HepG2 (cell line): ENCODE measurements around the gene TLR9. TPM values are rescaled to one million over a fixed set of nuclear protein-coding genes. Genes with fewer than 3 reads are reported as not detected.

Experiments used
- CHCHD3 ChIP-seq: sonication (generic); formaldehyde crosslinking; IDR thresholded peaks from 2 replicates; pipeline ENCODE4 v1.8.0; 2022; ENCODE audit warnings: mild to moderate bottlenecking, missing genetic modification reagents, moderate library complexity
- EEA1 ChIP-seq: sonication (generic); formaldehyde crosslinking; IDR thresholded peaks from 2 replicates; pipeline ENCODE4 v1.5.1; 2020; ENCODE audit warnings: mild to moderate bottlenecking, missing genetic modification reagents, borderline replicate concordance
- EHMT2 ChIP-seq: fragments of 200-600 bp; sonication (generic); IDR thresholded peaks from 2 replicates; pipeline ENCODE4 v1.7.0; 2017; ENCODE audit warnings: antibody characterized with exemption, low read depth, low read length, borderline replicate concordance
- FIP1L1 ChIP-seq: fragments of 200-400 bp; formaldehyde crosslinking; IDR thresholded peaks from 2 replicates; pipeline ENCODE4 v1.6.1; 2018; ENCODE audit warnings: low read depth, mild to moderate bottlenecking, low read length, moderate library complexity, borderline replicate concordance; ENCODE audit not compliant: insufficient read depth
- FOSL1 ChIP-seq: sonication (generic); formaldehyde crosslinking; IDR thresholded peaks from 2 replicates; pipeline ENCODE4 v1.9.0; 2021; ENCODE audit warnings: missing genetic modification reagents, borderline replicate concordance
- FOXC1 ChIP-seq: sonication (generic); formaldehyde crosslinking; IDR thresholded peaks from 2 replicates; pipeline ENCODE4 v1.8.0; 2022; ENCODE audit warnings: mild to moderate bottlenecking, missing genetic modification reagents, borderline replicate concordance
- FOXP1 ChIP-seq, 2 experiments: fragments of 450-650 bp in 1 of 2; IDR thresholded peaks; 2 replicates each; pipeline ENCODE4 v1.6.1; 2017 to 2018; ENCODE audit warnings: antibody characterized with exemption in 1 of 2
- GATA4 ChIP-seq: sonication (generic); IDR thresholded peaks from 2 replicates; pipeline ENCODE4 v1.6.1; 2016; ENCODE audit warnings: antibody characterized with exemption, low read depth, borderline replicate concordance
- JUND ChIP-seq: sonication (generic); formaldehyde crosslinking; IDR thresholded peaks from 2 replicates; pipeline ENCODE4 v1.8.0; 2022; ENCODE audit warnings: mild to moderate bottlenecking, missing genetic modification reagents
- KDM3A ChIP-seq: IDR thresholded peaks from 2 replicates; pipeline ENCODE4 v1.6.1; 2018; ENCODE audit warnings: low read depth, missing compliant biosample characterization
- MTA1 ChIP-seq: sonication (generic); formaldehyde crosslinking; IDR thresholded peaks from 2 replicates; pipeline ENCODE4 v1.4.0; 2020; ENCODE audit warnings: missing genetic modification reagents, mild to moderate bottlenecking, borderline replicate concordance
- PHB2 ChIP-seq: fragments of 450-650 bp; IDR thresholded peaks from 2 replicates; pipeline ENCODE4 v1.6.1; 2018; ENCODE audit not compliant: partially characterized antibody
- RNF2 ChIP-seq: fragments of 450-650 bp; conservative IDR thresholded peaks from 2 replicates; pipeline ENCODE4 v1.6.1; 2016; ENCODE audit warnings: low read depth
- SALL1 ChIP-seq: sonication (generic); formaldehyde crosslinking; IDR thresholded peaks from 2 replicates; pipeline ENCODE4 v1.8.0; 2022; ENCODE audit warnings: mild to moderate bottlenecking, missing genetic modification reagents
- ZNF224 ChIP-seq: sonication (generic); formaldehyde crosslinking; IDR thresholded peaks from 2 replicates; pipeline ENCODE4 v1.5.0; 2020; ENCODE audit warnings: mild to moderate bottlenecking, missing genetic modification reagents
- ZNF432 ChIP-seq: sonication (generic); formaldehyde crosslinking; IDR thresholded peaks from 2 replicates; pipeline ENCODE4 v1.5.0; 2020; ENCODE audit warnings: missing genetic modification reagents, mild to moderate bottlenecking, borderline replicate concordance
- ZNF496 ChIP-seq: sonication (generic); formaldehyde crosslinking; IDR thresholded peaks from 2 replicates; pipeline ENCODE4 v1.8.1; 2023; ENCODE audit warnings: mild to moderate bottlenecking, moderate library complexity, missing genetic modification reagents; ENCODE audit not compliant: insufficient replicate concordance
- ZNF557 ChIP-seq: sonication (generic); formaldehyde crosslinking; IDR thresholded peaks from 2 replicates; pipeline ENCODE4 v1.4.0; 2020; ENCODE audit warnings: missing genetic modification reagents
- ZNF629 ChIP-seq: sonication (generic); formaldehyde crosslinking; conservative IDR thresholded peaks from 2 replicates; pipeline ENCODE4 v1.5.0; 2020; ENCODE audit warnings: missing genetic modification reagents
- ZNF777 ChIP-seq: sonication (generic); formaldehyde crosslinking; IDR thresholded peaks from 2 replicates; pipeline ENCODE4 v1.4.0; 2020; ENCODE audit warnings: missing genetic modification reagents
- ZSCAN29 ChIP-seq: sonication (generic); formaldehyde crosslinking; conservative IDR thresholded peaks from 2 replicates; pipeline ENCODE4 v1.4.0; 2020; ENCODE audit warnings: mild to moderate bottlenecking, missing genetic modification reagents
- ZSCAN9 ChIP-seq: IDR thresholded peaks from 2 replicates; pipeline ENCODE4 v1.6.1; 2016; ENCODE audit warnings: borderline replicate concordance
- polyA plus RNA-seq, 8 experiments: library from polyadenylated mRNA; depleted of rRNA in 3 of 8; stranded (reverse) in 7 of 8; unstranded in 1 of 8; fragments of >200 nt; fragmentation: Illumina TruSeq in 4 of 8; extraction: Trizol in 4 of 8; gene quantifications; 2 replicates each; pipeline versions ENCODE4 v1.2.1 to v1.2.3, GENCODE V29; 2011 to 2016; ENCODE audit warnings: low read depth in 4 of 8, missing spikeins in 1 of 8, mixed read lengths in 1 of 8; ENCODE audit not compliant: insufficient read depth in 1 of 8
- total RNA-seq, 5 experiments: library from RNA; depleted of rRNA; stranded (reverse); fragments of >200 nt; fragmentation: Illumina TruSeq; extraction: Trizol; gene quantifications; 2 replicates each; pipeline ENCODE4 v1.2.3, GENCODE V29; 2016; ENCODE audit warnings: low read depth in 1 of 5
- TF ChIP-seq, protein P1 (sequence below): sonication (generic); formaldehyde crosslinking; conservative IDR thresholded peaks from 2 replicates; pipeline ENCODE4 v1.4.0; 2020; ENCODE audit warnings: mild to moderate bottlenecking, missing genetic modification reagents, moderate library complexity
- TF ChIP-seq, protein P2 (sequence below): sonication (generic); formaldehyde crosslinking; IDR thresholded peaks from 2 replicates; pipeline ENCODE4 v1.8.1; 2023; ENCODE audit warnings: missing genetic modification reagents, mild to moderate bottlenecking, borderline replicate concordance
- TF ChIP-seq, protein P3 (sequence below): sonication (generic); formaldehyde crosslinking; IDR thresholded peaks from 2 replicates; pipeline ENCODE4 v1.4.0; 2020; ENCODE audit warnings: missing genetic modification reagents, borderline replicate concordance
- TF ChIP-seq, protein P4 (sequence below): IDR thresholded peaks from 2 replicates; pipeline ENCODE4 v1.6.1; 2016

Gene TLR9
- total and polyA plus RNA-seq, 2 of the 13 experiments (the other 11 are each of a cell fraction or from before 2014, with no cell fraction given), result not detected

DNA sequence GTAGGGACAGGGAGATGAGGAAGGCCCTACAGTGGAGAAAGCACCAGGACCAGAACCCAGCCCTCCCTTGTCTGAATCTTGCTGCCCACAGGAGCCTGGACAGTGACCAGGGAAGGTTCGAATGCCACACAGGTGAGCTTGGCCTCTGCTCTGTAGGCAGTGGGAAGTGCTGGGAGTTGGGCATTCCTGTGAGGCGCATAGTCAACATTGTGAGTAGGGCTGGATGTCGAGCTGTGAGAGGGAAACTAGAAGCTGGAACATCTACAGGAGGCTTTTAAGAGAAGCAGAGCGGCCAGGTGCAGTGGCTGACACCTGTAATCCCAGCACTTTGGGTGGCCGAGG lies 47.8 kb downstream of the TLR9 start (continued):
- TF ChIP-seq GATA4 (no peak), ZNF777 (0 out of 2 replicates have a peak, but pooled peaks have one; percentile 13), FOXP1 (IDR thresholded peaks at IDR 0.05) (no peak), FOXP1 (CRISPR knock-in tag; IDR thresholded peaks at IDR 0.05) (no peak), ZSCAN29 (CRISPR knock-in tag) (no peak), ZNF432 (CRISPR knock-in tag) (no peak), CHCHD3 (CRISPR knock-in tag) (no peak), PHB2 (no peak), EEA1 (no peak), SALL1 (CRISPR knock-in tag) (no peak), ZNF629 (CRISPR knock-in tag) (0 out of 2 replicates have a peak, but pooled peaks have one; percentile 5), MTA1 (CRISPR knock-in tag) (peak; percentile 66; the same call in 1 of the 2 replicates), RNF2 (no peak), KDM3A (no peak), JUND (CRISPR knock-in tag) (no peak), FOSL1 (CRISPR knock-in tag) (no peak), EHMT2 (no peak), ZNF224 (CRISPR knock-in tag) (no peak), ZSCAN9 (CRISPR knock-in tag) (0 out of 2 replicates have a peak, but pooled peaks have one; percentile 2), ZNF496 (CRISPR knock-in tag) (no peak), ZNF557 (CRISPR knock-in tag) (peak; percentile 16; the same call in 1 of the 2 replicates), FOXC1 (no peak), FIP1L1 (no peak)
- TF ChIP-seq, protein P1, sequence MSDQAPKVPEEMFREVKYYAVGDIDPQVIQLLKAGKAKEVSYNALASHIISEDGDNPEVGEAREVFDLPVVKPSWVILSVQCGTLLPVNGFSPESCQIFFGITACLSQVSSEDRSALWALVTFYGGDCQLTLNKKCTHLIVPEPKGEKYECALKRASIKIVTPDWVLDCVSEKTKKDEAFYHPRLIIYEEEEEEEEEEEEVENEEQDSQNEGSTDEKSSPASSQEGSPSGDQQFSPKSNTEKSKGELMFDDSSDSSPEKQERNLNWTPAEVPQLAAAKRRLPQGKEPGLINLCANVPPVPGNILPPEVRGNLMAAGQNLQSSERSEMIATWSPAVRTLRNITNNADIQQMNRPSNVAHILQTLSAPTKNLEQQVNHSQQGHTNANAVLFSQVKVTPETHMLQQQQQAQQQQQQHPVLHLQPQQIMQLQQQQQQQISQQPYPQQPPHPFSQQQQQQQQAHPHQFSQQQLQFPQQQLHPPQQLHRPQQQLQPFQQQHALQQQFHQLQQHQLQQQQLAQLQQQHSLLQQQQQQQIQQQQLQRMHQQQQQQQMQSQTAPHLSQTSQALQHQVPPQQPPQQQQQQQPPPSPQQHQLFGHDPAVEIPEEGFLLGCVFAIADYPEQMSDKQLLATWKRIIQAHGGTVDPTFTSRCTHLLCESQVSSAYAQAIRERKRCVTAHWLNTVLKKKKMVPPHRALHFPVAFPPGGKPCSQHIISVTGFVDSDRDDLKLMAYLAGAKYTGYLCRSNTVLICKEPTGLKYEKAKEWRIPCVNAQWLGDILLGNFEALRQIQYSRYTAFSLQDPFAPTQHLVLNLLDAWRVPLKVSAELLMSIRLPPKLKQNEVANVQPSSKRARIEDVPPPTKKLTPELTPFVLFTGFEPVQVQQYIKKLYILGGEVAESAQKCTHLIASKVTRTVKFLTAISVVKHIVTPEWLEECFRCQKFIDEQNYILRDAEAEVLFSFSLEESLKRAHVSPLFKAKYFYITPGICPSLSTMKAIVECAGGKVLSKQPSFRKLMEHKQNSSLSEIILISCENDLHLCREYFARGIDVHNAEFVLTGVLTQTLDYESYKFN, result peak; percentile 11
- TF ChIP-seq, protein P2, sequence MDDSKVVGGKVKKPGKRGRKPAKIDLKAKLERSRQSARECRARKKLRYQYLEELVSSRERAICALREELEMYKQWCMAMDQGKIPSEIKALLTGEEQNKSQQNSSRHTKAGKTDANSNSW (CRISPR knock-in tag), result no peak
- TF ChIP-seq, protein P3, sequence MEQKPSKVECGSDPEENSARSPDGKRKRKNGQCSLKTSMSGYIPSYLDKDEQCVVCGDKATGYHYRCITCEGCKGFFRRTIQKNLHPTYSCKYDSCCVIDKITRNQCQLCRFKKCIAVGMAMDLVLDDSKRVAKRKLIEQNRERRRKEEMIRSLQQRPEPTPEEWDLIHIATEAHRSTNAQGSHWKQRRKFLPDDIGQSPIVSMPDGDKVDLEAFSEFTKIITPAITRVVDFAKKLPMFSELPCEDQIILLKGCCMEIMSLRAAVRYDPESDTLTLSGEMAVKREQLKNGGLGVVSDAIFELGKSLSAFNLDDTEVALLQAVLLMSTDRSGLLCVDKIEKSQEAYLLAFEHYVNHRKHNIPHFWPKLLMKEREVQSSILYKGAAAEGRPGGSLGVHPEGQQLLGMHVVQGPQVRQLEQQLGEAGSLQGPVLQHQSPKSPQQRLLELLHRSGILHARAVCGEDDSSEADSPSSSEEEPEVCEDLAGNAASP (CRISPR knock-in tag), result no peak
- TF ChIP-seq, protein P4, sequence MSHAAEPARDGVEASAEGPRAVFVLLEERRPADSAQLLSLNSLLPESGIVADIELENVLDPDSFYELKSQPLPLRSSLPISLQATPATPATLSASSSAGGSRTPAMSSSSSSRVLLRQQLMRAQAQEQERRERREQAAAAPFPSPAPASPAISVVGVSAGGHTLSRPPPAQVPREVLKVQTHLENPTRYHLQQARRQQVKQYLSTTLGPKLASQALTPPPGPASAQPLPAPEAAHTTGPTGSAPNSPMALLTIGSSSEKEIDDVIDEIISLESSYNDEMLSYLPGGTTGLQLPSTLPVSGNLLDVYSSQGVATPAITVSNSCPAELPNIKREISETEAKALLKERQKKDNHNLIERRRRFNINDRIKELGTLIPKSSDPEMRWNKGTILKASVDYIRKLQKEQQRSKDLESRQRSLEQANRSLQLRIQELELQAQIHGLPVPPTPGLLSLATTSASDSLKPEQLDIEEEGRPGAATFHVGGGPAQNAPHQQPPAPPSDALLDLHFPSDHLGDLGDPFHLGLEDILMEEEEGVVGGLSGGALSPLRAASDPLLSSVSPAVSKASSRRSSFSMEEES (CRISPR knock-in tag), result 0 out of 2 replicates have a peak, but pooled peaks have one; percentile 18
